Kasumi-1 (cell line): ENCODE results near the gene GIMAP1.
"Not testable (repeated sequence)": the region's sequence is repeated elsewhere in the genome, so short reads cannot be mapped to it uniquely, and the experiment has no call there.

Experiments
- DNase-seq, 2 experiments: peaks; one replicate each; lab custom pipeline; 2025; lab: John Stamatoyannopoulos, UW

Gene GIMAP1

GRCh38 chr7:150716368-150716767, at the start of gene GIMAP1:
GIMAP1 (plus strand) TSS chr7:150716613; CDS start chr7:150719048, 2,435 bp downstream.
- peak; percentile 93 to 95 for DNase-seq

GRCh38 chr7:150668472-150668911, 47.9 kb upstream of the GIMAP1 start:
- peak; percentile 38 to 61 for DNase-seq

GRCh38 chr7:150668977-150669376, 47.4 kb upstream of the GIMAP1 start:
- no peak for DNase-seq

- DNase-seq: not testable (repeated sequence)
Observed at GRCh38 chr7:150671798-150672585, 44.4 kb upstream of the GIMAP1 start.

GRCh38 chr7:150675714-150676113, 40.7 kb upstream of the GIMAP1 start:
- DNase-seq: no peak

GRCh38 chr7:150676276-150676675, 40.1 kb upstream of the GIMAP1 start:
- DNase-seq: peak; percentile 26 to 46

GRCh38 chr7:150676854-150677253, 39.6 kb upstream of the GIMAP1 start:
- DNase-seq: not testable (repeated sequence)

- not testable (repeated sequence) for DNase-seq
Observed at GRCh38 chr7:150678601-150679000, 37.8 kb upstream of the GIMAP1 start.

- DNase-seq: not testable (repeated sequence)
Observed at GRCh38 chr7:150680364-150680763, 36.0 kb upstream of the GIMAP1 start.

- peak; percentile 78 to 82 for DNase-seq
Observed at GRCh38 chr7:150685219-150686029, 31.0 kb upstream of the GIMAP1 start, which contains the start of gene GIMAP2. GIMAP2 (plus strand) TSS chr7:150685706; CDS start chr7:150687060, 1,354 bp downstream.

- DNase-seq: no peak
Observed at GRCh38 chr7:150686030-150686631, 30.3 kb upstream of the GIMAP1 start.

GRCh38 chr7:150688630-150689029, 27.8 kb upstream of the GIMAP1 start:
- no peak for DNase-seq

- DNase-seq: no peak
Observed at GRCh38 chr7:150695654-150696053, 20.8 kb upstream of the GIMAP1 start.

- no peak for DNase-seq
Observed at GRCh38 chr7:150703209-150703608, 13.2 kb upstream of the GIMAP1 start.

- DNase-seq: no peak
Observed at GRCh38 chr7:150715293-150715692, 1.1 kb upstream of the GIMAP1 start.

GRCh38 chr7:150715738-150716137, 675 bp upstream of the GIMAP1 start:
- no peak for DNase-seq

GRCh38 chr7:150716939-150717338, 526 bp downstream of the GIMAP1 start:
- DNase-seq: no peak

- DNase-seq: peak in 1 of 2 experiments; percentile 21
Observed at GRCh38 chr7:150717814-150718420, 1.5 kb downstream of the GIMAP1 start.

- no peak for DNase-seq
Observed at GRCh38 chr7:150719436-150719835, 3.0 kb downstream of the GIMAP1 start.

- no peak for DNase-seq
Observed at GRCh38 chr7:150719960-150720891, 3.8 kb downstream of the GIMAP1 start.

GRCh38 chr7:150721970-150722373, 5.6 kb downstream of the GIMAP1 start:
- no peak for DNase-seq
